Gastroesophageal sphincter (tissue), 4 donors: ENCODE measurements around the gene LRBA. TPM values are rescaled to one million over a fixed set of nuclear protein-coding genes. Genes with fewer than 3 reads are reported as not detected.

Experiments used
- ATAC-seq: fragments of 150-250 bp; one replicate; pipeline ENCODE4 v1.9.1; 2016; ENCODE audit warnings: mild to moderate bottlenecking, moderate library complexity
- H3K27ac ChIP-seq, 4 donors: fragments of 200-600 bp; sonication (generic) in 3 of 4; 1 replicate in 3 of 4; 2 replicates in 1 of 4; pipeline ENCODE4 v1.5.1; 2016 to 2019
- H3K27me3 ChIP-seq: fragments of 200-600 bp; sonication (generic); one replicate; pipeline ENCODE4 v1.5.1; 2019
- H3K36me3 ChIP-seq, 2 donors: fragments of 200-600 bp; sonication (generic); one replicate each; pipeline ENCODE4 v1.5.1; 2019; ENCODE audit warnings: control low read depth in 1 of 2
- H3K4me1 ChIP-seq, 3 donors: fragments of 200-600 bp; sonication (generic); 1 replicate in 2 of 3; 2 replicates in 1 of 3; pipeline ENCODE4 v1.5.1; 2016 to 2019; ENCODE audit warnings: control low read depth in 2 of 3
- H3K4me3 ChIP-seq, 2 donors: fragments of 200-600 bp; sonication (generic); one replicate each; pipeline ENCODE4 v1.5.1; 2019; ENCODE audit warnings: mild to moderate bottlenecking in 1 of 2, moderate library complexity in 1 of 2
- H3K9me3 ChIP-seq, 3 donors: fragments of 200-600 bp; sonication (generic); one replicate each; pipeline ENCODE4 v1.5.1; 2017 to 2019; ENCODE audit warnings: control low read depth in 2 of 3
- CTCF ChIP-seq, 4 experiments: fragments of 200-600 bp in 2 of 4; fragments of 450-650 bp in 2 of 4; sonication (generic) in 1 of 4; IDR thresholded peaks; one replicate each; pipeline ENCODE4 v1.5.1; 2017 to 2019; ENCODE audit warnings: antibody characterized with exemption in 4 of 4, mild to moderate bottlenecking in 2 of 4, moderate library complexity in 2 of 4
- EP300 ChIP-seq: sonication (generic); formaldehyde crosslinking; IDR thresholded peaks from one replicate; pipeline ENCODE4 v1.6.1; 2017; ENCODE audit warnings: antibody characterized with exemption, mild to moderate bottlenecking
- POLR2A ChIP-seq, 2 donors: fragments of 450-650 bp; IDR thresholded peaks; one replicate each; pipeline ENCODE4 v1.6.1; 2017; ENCODE audit warnings: antibody characterized with exemption in 2 of 2, mild to moderate bottlenecking in 2 of 2, moderate library complexity in 1 of 2
- POLR2AphosphoS5 ChIP-seq: sonication (generic); formaldehyde crosslinking; IDR thresholded peaks from one replicate; pipeline ENCODE4 v1.6.1; 2017; ENCODE audit warnings: antibody characterized with exemption
- WGBS, 2 donors: methylation state at CpG; one replicate each; pipeline ENCODE4 v1.1.5; 2018; ENCODE audit warnings: low coverage in 1 of 2; 5-methylcytosine and 5-hydroxymethylcytosine counted together
- total RNA-seq, 4 donors: library from RNA; depleted of rRNA; stranded (reverse); fragments of >200 nt; gene quantifications; one replicate each; pipeline ENCODE4 v1.1.0, GENCODE V29; 2016

The LRBA gene
- total RNA-seq, 4 donors from 2014 or later = 18.4 to 35.0 (median 23.2) TPM

- TF ChIP-seq CTCF (IDR thresholded peaks at IDR 0.05) (no peak), POLR2A (IDR thresholded peaks at IDR 0.05) (no peak), EP300 (no peak), POLR2AphosphoS5 (no peak)
- 63 to 71% methylated on average over 3 to 5 of the region's 6 CpGs for whole genome bisulfite sequencing, 2 donors
- no peak for ATAC-seq
- peaks cover 0 to 16% of the 10 kb centered on the region in 2 donors for H3K36me3 ChIP-seq
- H3K27me3 ChIP-seq = no peaks in the 10 kb centered on the region
- no peak overlapping the region for H3K4me3 ChIP-seq
- H3K27ac ChIP-seq = no peak overlapping the region
- no peaks in the 10 kb centered on the region for H3K9me3 ChIP-seq
- no peaks in the 10 kb centered on the region for H3K4me1 ChIP-seq
These were observed 698.5 kb downstream of the LRBA start for GRCh38 chr4:150316332-150317205.

- Histone ChIP-seq H3K36me3 (peaks cover 0 to 9% of the 10 kb centered on the region in 2 donors), H3K4me3 (no peak overlapping the region), H3K27ac (no peak overlapping the region), H3K9me3 (no peaks in the 10 kb centered on the region), H3K4me1 (no peaks in the 10 kb centered on the region), H3K27me3 (no peaks in the 10 kb centered on the region)
- no peak for ATAC-seq
- WGBS, 2 donors = 90 to 100% methylated on average over 2 of the region's 2 CpGs
- TF ChIP-seq EP300 (no peak), CTCF (IDR thresholded peaks at IDR 0.05) (no peak), POLR2AphosphoS5 (no peak), POLR2A (IDR thresholded peaks at IDR 0.05) (no peak)
These were observed 699.4 kb downstream of the LRBA start for GRCh38 chr4:150315691-150316090.

DNA sequence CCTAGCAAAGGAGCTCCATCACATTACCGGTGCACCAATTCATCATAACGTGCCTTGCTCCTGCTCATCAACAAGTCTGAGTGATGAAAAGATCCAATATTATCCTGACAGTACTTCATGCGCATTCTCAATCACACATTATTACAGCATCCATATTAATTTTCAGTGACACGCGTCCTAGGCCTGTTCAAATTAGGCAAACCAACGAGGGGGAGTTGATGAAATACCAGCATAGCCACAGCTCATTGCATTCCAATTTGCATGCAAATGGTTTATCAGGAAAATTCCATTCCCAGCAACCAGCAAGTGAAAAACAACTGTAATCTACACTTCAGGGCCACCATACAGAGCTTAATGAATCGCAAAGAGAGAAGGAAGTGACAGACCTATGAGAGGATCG, 699.9 kb downstream of the LRBA start:
- no peak for TF ChIP-seq POLR2A (IDR thresholded peaks at IDR 0.05)
- H3K27me3 ChIP-seq = no peaks in the 10 kb centered on the region
- H3K4me1 ChIP-seq = no peaks in the 10 kb centered on the region
- no peak for ATAC-seq
- H3K9me3 ChIP-seq = no peaks in the 10 kb centered on the region
- 79 to 87% methylated on average over 5 to 8 of the region's 8 CpGs for WGBS, 2 donors
- H3K36me3 ChIP-seq = peaks cover 0 to 6% of the 10 kb centered on the region in 2 donors
- H3K27ac ChIP-seq = no peak overlapping the region
- no peak overlapping the region for H3K4me3 ChIP-seq

DNA sequence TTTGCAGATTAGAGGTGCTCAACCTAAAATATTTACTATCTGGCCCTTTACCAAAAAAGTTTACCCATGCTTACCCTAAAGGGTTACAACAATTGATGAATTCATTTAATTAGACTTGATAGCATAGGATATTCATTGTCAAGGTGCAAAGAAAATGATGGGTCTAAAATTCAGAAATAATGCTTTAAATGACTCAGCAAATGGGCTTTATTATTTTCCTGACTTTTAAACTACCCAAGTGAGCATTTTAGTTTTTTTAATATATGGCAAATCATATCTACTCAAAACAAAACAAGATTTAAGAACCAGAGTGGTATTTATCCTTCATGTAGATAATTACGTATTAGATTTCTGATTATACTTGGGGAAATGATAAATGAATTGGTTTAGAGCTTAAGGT, 701.1 kb downstream of the LRBA start:
- Histone ChIP-seq H3K27ac (no peak overlapping the region), H3K36me3 (peaks cover 0 to 11% of the 10 kb centered on the region in 2 donors), H3K27me3 (no peaks in the 10 kb centered on the region), H3K4me1 (no peaks in the 10 kb centered on the region), H3K4me3 (no peak overlapping the region), H3K9me3 (no peaks in the 10 kb centered on the region)
- TF ChIP-seq POLR2A (IDR thresholded peaks at IDR 0.05) = no peak
- TF ChIP-seq EP300 = no peak
- TF ChIP-seq POLR2AphosphoS5 = no peak
- no peak for TF ChIP-seq CTCF (IDR thresholded peaks at IDR 0.05)
- ATAC-seq = no peak
- WGBS, 2 donors = 91 to 93% methylated on average over 1 of the region's 1 CpG

DNA sequence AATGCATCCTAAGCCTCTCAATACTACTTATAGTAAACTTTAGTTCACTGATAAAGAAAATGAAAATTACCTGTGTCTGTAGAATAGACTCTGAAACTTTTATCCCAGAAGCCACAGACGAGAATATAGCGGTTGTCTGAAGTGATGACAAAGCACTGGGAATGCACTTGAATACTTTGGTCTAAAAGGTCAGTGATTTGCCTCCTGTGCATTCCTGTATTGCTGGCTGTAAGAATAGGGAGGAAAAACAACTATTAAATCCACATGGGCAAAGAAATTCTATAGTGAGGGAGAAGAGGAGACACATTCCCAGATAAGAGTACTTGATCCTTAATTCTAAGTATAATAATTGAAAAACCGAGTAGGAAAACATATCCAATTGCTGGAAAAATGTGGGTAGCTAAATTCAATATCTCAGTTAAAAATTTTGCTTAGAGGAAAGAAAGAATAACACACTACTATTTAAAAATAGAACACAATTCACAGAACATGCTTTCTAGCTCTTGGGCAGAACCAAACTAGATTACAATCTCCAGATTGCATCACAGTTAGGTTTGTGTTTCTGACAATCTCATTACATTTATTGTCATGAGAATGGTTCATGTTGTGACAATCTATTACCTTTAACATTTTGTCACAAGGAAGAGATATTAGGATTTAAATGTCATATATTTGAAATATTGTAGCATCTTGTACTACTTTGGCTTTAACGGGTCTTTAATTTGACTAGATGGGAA, 704.8 kb downstream of the LRBA start:
- ATAC-seq = no peak
- Histone ChIP-seq H3K4me1 (peaks cover 0 to 5% (median 0%) of the 10 kb centered on the region in 3 donors), H3K4me3 (no peak overlapping the region), H3K9me3 (no peaks in the 10 kb centered on the region), H3K27me3 (no peaks in the 10 kb centered on the region), H3K27ac (no peak overlapping the region), H3K36me3 (peaks cover 0 to 15% of the 10 kb centered on the region in 2 donors)
- no peak for TF ChIP-seq EP300
- no peak for TF ChIP-seq POLR2AphosphoS5
- TF ChIP-seq CTCF (IDR thresholded peaks at IDR 0.05) = no peak
- no peak for TF ChIP-seq POLR2A (IDR thresholded peaks at IDR 0.05)
- 74 to 78% methylated on average over 4 of the region's 4 CpGs for WGBS, 2 donors
